ENCODE data around the gene AOPEP. TPM values are rescaled to one million over a fixed set of nuclear protein-coding genes. Genes with fewer than 3 reads are reported as not detected.

Gene AOPEP
- total RNA-seq, 1 experiment from 2014 or later, result 79.5 TPM

DNA sequence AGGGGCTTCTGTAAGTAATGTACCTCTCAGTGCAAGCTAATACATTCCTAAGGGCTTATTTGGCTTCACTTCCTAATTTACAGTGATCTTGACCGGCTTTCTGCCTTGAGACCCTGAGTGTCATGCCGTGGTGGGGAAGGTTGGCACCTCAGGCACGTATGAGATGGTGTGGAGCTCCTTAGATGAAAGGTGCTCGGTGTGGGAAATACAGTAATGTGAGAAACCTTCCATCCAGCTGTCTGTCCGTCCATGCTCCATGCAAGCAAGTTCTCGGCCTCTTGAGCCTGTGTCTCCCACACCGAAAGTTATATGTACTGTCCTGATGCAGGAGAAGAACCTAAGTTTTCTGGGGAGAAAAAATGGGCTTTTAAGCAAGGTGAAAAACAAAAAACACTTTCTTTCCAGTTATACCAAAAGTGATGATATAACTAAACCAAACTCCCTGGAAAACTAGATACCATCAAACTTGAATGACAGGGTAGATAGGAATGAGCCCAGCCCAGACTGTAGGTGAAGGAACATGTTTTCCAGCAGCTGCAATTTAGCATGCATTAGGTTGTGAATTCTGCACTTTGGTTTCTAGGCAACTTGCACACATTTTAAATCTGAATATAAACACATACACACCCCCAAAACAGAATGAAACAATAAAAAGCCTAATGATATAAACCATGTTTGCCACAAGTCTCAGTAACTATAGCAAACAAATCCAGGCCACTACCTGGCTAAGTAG, 311.5 kb downstream of the AOPEP start:
- Histone ChIP-seq H3K36me3 (peaks cover 33% of the 10 kb centered on the region), H3K9me3 (replicated peaks) (no peaks in the 10 kb centered on the region; the same call in 1 of the 2 replicates), H3K27me3 (no peaks in the 10 kb centered on the region), H3K4me1 (peaks cover 28% of the 10 kb centered on the region), H3K27ac (no peak overlapping the region), H3K4me3 (no peak overlapping the region)
- DNase-seq, result no peak

DNA sequence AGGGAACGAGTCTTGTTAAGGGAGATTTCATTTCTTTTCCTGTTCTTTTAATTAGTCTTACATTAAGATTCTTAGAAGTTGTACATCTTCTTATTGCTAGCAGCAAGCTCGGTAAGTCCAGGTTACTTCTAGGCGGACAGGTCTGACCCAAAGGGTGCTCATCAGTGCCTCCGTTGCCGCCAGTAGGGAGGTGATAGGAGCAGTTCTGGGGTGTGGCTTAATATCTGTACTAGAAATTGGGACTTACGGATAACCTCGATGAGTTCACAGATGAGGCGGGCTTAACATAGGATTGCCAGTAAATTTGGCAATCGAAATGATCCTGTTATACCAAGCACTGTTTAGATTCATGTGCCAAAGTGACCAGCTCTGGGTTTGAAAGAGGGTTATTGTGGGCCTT, 312.2 kb downstream of the AOPEP start:
- peaks cover 38% of the 10 kb centered on the region for H3K36me3 ChIP-seq
- DNase-seq, result no peak
- no peak overlapping the region for H3K27ac ChIP-seq
- no peaks in the 10 kb centered on the region for H3K27me3 ChIP-seq
- H3K9me3 ChIP-seq (replicated peaks), result no peaks in the 10 kb centered on the region; the same call in 1 of the 2 replicates
- no peak overlapping the region for H3K4me3 ChIP-seq
- peaks cover 28% of the 10 kb centered on the region for H3K4me1 ChIP-seq

DNA sequence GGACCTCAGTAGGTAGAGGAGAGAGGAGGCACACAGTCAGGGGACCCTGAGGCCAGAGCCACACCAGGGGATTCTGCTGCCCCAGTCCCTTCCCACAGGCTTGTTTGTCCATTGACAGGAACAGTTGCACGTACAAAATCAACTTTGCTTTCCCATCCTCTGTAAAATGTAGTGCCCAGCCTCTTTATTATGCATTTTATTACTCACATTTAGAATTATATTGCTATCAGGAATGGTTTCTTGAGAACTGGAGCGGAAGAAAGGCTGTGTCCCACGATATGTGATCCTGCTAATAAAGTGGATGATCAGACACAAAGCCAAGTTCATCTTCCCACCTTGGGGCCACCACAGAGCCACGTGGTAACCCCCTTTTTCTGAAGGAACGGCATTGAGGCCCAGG, 313.6 kb downstream of the AOPEP start:
- H3K27me3 ChIP-seq, result no peaks in the 10 kb centered on the region
- H3K27ac ChIP-seq, result no peak overlapping the region
- H3K9me3 ChIP-seq (replicated peaks), result no peaks in the 10 kb centered on the region; the same call in 1 of the 2 replicates
- no peak overlapping the region for H3K4me3 ChIP-seq
- peaks cover 36% of the 10 kb centered on the region for H3K36me3 ChIP-seq
- DNase-seq, result no peak
- peaks cover 28% of the 10 kb centered on the region for H3K4me1 ChIP-seq

- no peak for DNase-seq
- Histone ChIP-seq H3K36me3 (peaks cover 27% of the 10 kb centered on the region), H3K4me3 (no peak overlapping the region), H3K27me3 (no peaks in the 10 kb centered on the region), H3K4me1 (peaks cover 7% of the 10 kb centered on the region), H3K9me3 (replicated peaks) (no peaks in the 10 kb centered on the region; the same call in 1 of the 2 replicates), H3K27ac (no peak overlapping the region)
Measured at GRCh38 chr9:95043826-95044225, 317.3 kb downstream of the AOPEP start.

DNA sequence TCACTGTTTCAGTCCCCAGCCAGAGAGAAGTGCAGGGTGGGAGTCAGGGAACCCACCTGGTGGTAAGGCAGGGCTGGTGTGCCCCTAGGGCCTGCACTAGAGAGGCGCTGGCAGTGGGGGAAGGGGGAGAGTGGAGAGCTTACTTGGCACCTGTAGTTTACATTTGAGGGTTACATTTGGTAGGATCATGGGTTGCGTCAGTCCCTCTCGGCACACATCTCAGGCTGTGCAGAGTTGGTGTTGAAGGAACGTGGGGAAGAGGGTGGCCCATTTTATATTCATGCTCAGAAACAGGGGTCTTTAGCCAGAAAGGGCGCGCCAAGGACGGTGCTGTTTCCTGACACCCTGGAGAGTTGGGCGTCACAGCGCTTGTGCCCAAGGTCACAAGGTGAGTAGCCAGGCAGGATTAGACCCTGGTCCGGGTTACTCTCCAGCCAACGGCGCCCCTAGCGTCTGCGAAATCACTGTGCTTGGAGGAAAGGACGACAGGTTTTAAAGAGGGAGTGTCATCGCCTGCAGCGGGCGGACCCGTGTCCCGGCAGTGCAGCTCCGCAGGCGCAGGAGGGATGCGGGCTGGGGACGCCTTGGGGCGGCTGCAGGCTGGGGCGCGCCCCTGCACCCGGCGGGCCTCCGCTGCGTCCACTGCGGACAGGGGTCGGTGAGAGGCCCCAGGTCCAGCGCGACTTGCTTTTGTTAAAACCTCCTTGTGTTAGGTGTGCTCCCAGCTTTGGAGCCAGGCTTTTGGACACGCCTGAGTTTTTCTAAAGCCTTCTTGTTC, 318.4 kb downstream of the AOPEP start:
- H3K4me1 ChIP-seq, result peaks cover 7% of the 10 kb centered on the region
- no peaks in the 10 kb centered on the region for H3K27me3 ChIP-seq
- H3K9me3 ChIP-seq (replicated peaks), result no peaks in the 10 kb centered on the region; the same call in 1 of the 2 replicates
- no peak for DNase-seq
- H3K36me3 ChIP-seq, result peaks cover 24% of the 10 kb centered on the region
- H3K4me3 ChIP-seq, result no peak overlapping the region
- no peak overlapping the region for H3K27ac ChIP-seq

DNA sequence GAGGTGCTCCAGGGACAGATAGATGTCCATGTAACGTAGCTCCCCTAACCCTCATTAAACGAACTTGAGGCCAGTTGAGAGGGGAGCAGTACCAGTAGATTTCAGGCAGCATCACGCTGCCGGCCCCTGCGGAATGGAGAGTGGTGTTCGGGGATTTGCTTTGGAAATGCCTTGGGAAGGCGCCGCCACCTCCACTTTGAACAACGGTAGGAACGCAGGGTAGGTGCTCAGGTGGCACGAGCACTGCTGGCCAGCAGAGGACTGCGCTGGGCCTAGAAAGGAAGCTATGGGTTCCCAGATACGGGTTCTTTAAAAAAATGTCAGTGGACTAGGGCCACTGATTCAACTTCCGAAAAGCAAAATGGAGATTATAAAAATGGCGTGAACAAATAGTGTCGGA, 319.3 kb downstream of the AOPEP start:
- Histone ChIP-seq H3K4me3 (no peak overlapping the region), H3K36me3 (peaks cover 24% of the 10 kb centered on the region), H3K27ac (no peak overlapping the region), H3K4me1 (peaks cover 7% of the 10 kb centered on the region), H3K27me3 (no peaks in the 10 kb centered on the region), H3K9me3 (replicated peaks) (no peaks in the 10 kb centered on the region; the same call in 1 of the 2 replicates)
- DNase-seq, result no peak

- Histone ChIP-seq H3K9me3 (replicated peaks) (no peaks in the 10 kb centered on the region), H3K27ac (no peak overlapping the region), H3K27me3 (no peaks in the 10 kb centered on the region), H3K4me1 (peaks cover 10% of the 10 kb centered on the region), H3K36me3 (peaks cover 17% of the 10 kb centered on the region), H3K4me3 (peak overlapping the region; percentile 62)
- no peak for DNase-seq
Measured at GRCh38 chr9:95047452-95048224, 321.1 kb downstream of the AOPEP start.

DNA sequence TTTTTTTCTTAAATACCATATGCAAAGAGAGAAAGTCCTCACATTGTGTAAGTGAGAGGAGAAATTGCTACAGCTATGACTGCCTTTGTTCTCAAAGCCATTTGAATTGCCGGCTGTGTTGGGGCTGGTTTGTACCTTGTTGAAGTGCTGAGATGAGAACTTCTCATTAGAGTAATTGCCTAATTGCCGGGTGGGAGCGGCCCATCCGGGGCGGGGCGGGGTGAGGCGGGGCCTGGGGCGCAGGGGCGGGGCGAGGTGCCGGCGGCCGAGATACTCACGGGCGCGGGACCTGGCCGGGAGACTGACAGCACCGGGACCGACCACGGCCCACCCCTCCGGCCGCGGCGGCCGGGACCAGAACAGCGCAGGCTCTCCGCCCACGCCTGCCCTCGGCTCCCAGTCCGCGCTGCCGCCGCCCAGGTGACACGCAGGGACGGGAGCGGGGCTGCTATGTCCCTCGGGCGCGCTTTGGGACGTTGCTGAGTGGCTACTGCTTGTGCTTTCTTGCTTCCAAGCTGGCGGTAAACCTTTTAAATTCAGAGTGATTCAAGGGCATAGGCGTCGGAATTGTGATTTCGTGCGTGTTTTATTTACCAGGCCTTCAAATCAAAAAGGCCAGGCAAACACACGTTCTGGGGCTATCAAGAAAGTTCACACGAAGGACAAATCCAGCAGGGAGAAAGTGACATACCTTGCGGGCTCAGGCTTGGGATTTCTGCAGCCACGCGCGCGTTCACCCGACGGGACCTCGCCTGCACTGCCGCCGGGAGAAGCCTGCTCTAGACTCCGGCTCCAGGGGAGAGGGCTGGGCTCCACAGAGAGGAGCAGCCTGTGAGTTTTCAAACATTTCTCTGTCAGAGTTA, 322.0 kb downstream of the AOPEP start:
- peaks cover 18% of the 10 kb centered on the region for H3K36me3 ChIP-seq
- DNase-seq, result peak; percentile 77 to 78
- H3K27ac ChIP-seq, result peak overlapping the region; percentile 53
- H3K4me3 ChIP-seq, result peak overlapping the region; percentile 62
- no peaks in the 10 kb centered on the region for H3K27me3 ChIP-seq
- H3K4me1 ChIP-seq, result peaks cover 10% of the 10 kb centered on the region
- H3K9me3 ChIP-seq (replicated peaks), result no peaks in the 10 kb centered on the region

DNA sequence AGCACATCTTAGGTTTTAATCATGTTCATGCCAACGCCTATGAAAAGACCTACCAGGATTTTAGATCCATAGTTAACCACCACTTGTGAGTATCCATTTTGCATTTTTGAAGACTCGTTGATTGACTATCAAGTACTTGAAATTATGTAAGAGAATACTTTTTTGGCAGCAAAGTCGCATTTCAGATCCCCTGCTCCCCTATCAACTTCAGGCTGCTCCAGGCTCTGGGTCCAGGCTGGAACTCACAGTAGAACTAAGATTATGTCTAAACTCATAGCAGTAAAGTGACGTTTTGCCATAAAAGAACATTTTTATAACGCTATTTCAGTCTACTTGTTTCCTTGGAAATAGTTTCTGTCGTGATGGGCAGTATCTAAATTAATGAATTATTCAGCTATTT, 323.3 kb downstream of the AOPEP start:
- Histone ChIP-seq H3K36me3 (peaks cover 15% of the 10 kb centered on the region), H3K27ac (peak overlapping the region; percentile 53; the same call in 1 of the 2 replicates), H3K27me3 (no peaks in the 10 kb centered on the region), H3K4me1 (peaks cover 20% of the 10 kb centered on the region), H3K4me3 (peak overlapping the region; percentile 62), H3K9me3 (replicated peaks) (no peaks in the 10 kb centered on the region)
- DNase-seq, result peak in 1 of 2 experiments; percentile 58

GRCh38 chr9:95053611-95054570, 327.4 kb downstream of the AOPEP start:
- peaks cover 42% of the 10 kb centered on the region for H3K4me1 ChIP-seq
- no peaks in the 10 kb centered on the region for H3K27me3 ChIP-seq
- H3K36me3 ChIP-seq, result peaks cover 12% of the 10 kb centered on the region
- DNase-seq, result no peak
- peak overlapping the region; percentile 97 for H3K27ac ChIP-seq
- no peaks in the 10 kb centered on the region for H3K9me3 ChIP-seq (replicated peaks)
- no peak overlapping the region for H3K4me3 ChIP-seq

GRCh38 chr9:95055334-95055850, 328.9 kb downstream of the AOPEP start:
- H3K9me3 ChIP-seq (replicated peaks), result no peaks in the 10 kb centered on the region
- H3K27ac ChIP-seq, result peak overlapping the region; percentile 97
- peaks cover 15% of the 10 kb centered on the region for H3K36me3 ChIP-seq
- H3K27me3 ChIP-seq, result no peaks in the 10 kb centered on the region
- peak overlapping the region; percentile 46 for H3K4me3 ChIP-seq
- peaks cover 53% of the 10 kb centered on the region for H3K4me1 ChIP-seq
- DNase-seq, result no peak

GRCh38 chr9:95055851-95056551, 329.5 kb downstream of the AOPEP start:
- H3K4me3 ChIP-seq, result peak overlapping the region; percentile 46
- no peaks in the 10 kb centered on the region for H3K27me3 ChIP-seq
- peaks cover 20% of the 10 kb centered on the region for H3K36me3 ChIP-seq
- H3K27ac ChIP-seq, result peak overlapping the region; percentile 97
- DNase-seq, result peak; percentile 89 to 97
- H3K4me1 ChIP-seq, result peaks cover 59% of the 10 kb centered on the region
- no peaks in the 10 kb centered on the region for H3K9me3 ChIP-seq (replicated peaks)

Data from SJCRH30 (cell line).